HG02840 (cell line): ENCODE measurements around the gene TEX22.

Source experiments
- ATAC-seq: cut with Tn5 transposase; IDR thresholded peaks from one replicate; pipeline ENCODE4 v1.9.1; 2021; ENCODE audit warnings: mild to moderate bottlenecking, moderate library complexity, moderate number of reproducible peaks; ENCODE audit not compliant: unreplicated experiment, low FRiP score

TEX22 gene

GRCh38 chr14:105383083-105383730 lies 15.1 kb upstream of the TEX22 start:
- ATAC-seq = no peak

GRCh38 chr14:105384041-105384557 lies 14.2 kb upstream of the TEX22 start:
- no peak for ATAC-seq

GRCh38 chr14:105384605-105385321 lies 13.6 kb upstream of the TEX22 start:
- no peak for ATAC-seq

GRCh38 chr14:105385322-105385637 lies 13.1 kb upstream of the TEX22 start:
- no peak for ATAC-seq

- no peak for ATAC-seq
Measured at GRCh38 chr14:105385698-105386365, 12.5 kb upstream of the TEX22 start.

GRCh38 chr14:105386581-105387529 lies 11.5 kb upstream of the TEX22 start:
- no peak for ATAC-seq

GRCh38 chr14:105387530-105387922 lies 10.8 kb upstream of the TEX22 start:
- ATAC-seq = no peak

GRCh38 chr14:105388110-105388951 lies 10.0 kb upstream of the TEX22 start:
- no peak for ATAC-seq

GRCh38 chr14:105388976-105389375 lies 9.4 kb upstream of the TEX22 start:
- no peak for ATAC-seq

GRCh38 chr14:105389534-105389933 lies 8.8 kb upstream of the TEX22 start:
- ATAC-seq = no peak

GRCh38 chr14:105389976-105390848 lies 8.1 kb upstream of the TEX22 start:
- ATAC-seq = no peak

GRCh38 chr14:105390849-105391500 lies 7.4 kb upstream of the TEX22 start:
- no peak for ATAC-seq

GRCh38 chr14:105391541-105391940 lies 6.8 kb upstream of the TEX22 start:
- no peak for ATAC-seq

GRCh38 chr14:105392131-105393090 lies 5.9 kb upstream of the TEX22 start:
- no peak for ATAC-seq

GRCh38 chr14:105393151-105393550 lies 5.2 kb upstream of the TEX22 start:
- no peak for ATAC-seq

- no peak for ATAC-seq
Measured at GRCh38 chr14:105394714-105395537, 3.4 kb upstream of the TEX22 start.
